ENCODE results near the gene CCL11. TPM values are rescaled to one million over a fixed set of nuclear protein-coding genes. Genes with fewer than 3 reads are reported as not detected.

Gene CCL11
- not detected for total RNA-seq

DNA sequence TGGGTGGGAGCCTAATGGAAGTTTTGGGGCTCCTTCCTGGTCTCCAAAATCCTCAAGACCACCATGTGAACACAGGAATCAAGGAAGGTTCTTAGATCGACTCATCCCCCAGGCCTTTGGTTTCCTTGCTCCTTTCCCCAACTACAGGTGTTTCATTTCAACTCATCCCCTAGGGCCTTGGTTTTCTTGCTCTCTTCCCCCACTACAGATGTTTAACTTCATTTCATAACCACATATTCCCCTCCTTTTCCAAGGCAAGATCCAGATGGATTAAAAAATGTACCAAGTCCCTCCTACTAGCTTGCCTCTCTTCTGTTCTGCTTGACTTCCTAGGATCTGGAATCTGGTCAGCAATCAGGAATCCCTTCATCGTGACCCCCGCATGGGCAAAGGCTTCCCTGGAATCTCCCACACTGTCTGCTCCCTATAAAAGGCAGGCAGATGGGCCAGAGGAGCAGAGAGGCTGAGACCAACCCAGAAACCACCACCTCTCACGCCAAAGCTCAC is at the start of gene CCL11:
TSS of gene CCL11 (plus strand) at position 457 of the 507 bp plus-strand sequence. CDS start 67 bp downstream, outside the sequence.
- intact Hi-C loops (cut with DNase I) = no loop called here
- Histone ChIP-seq H3K9me3 (no peaks in the 10 kb centered on the region), H3K27me3 (no peaks in the 10 kb centered on the region), H3K36me3 (no peaks in the 10 kb centered on the region), H3K4me1 (no peaks in the 10 kb centered on the region), H3K4me3 (replicated peaks in 1 of 3) (no peak within 1 kb of the TSS), H3K27ac (no peak within 1 kb of the TSS)
- TF ChIP-seq, protein P1, sequence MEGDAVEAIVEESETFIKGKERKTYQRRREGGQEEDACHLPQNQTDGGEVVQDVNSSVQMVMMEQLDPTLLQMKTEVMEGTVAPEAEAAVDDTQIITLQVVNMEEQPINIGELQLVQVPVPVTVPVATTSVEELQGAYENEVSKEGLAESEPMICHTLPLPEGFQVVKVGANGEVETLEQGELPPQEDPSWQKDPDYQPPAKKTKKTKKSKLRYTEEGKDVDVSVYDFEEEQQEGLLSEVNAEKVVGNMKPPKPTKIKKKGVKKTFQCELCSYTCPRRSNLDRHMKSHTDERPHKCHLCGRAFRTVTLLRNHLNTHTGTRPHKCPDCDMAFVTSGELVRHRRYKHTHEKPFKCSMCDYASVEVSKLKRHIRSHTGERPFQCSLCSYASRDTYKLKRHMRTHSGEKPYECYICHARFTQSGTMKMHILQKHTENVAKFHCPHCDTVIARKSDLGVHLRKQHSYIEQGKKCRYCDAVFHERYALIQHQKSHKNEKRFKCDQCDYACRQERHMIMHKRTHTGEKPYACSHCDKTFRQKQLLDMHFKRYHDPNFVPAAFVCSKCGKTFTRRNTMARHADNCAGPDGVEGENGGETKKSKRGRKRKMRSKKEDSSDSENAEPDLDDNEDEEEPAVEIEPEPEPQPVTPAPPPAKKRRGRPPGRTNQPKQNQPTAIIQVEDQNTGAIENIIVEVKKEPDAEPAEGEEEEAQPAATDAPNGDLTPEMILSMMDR (IDR thresholded peaks at IDR 0.05) = no peak
- TF ChIP-seq POLR2A (IDR thresholded peaks at IDR 0.05) = no peak
- DNase-seq = no peak
- 78 to 80% methylated on average over 4 of the region's 4 CpGs for WGBS, 2 donors

GRCh38 chr17:34236281-34236892 is 49.2 kb upstream of the CCL11 start:
- TF ChIP-seq, protein P1 (IDR thresholded peaks at IDR 0.05) = no peak
- no peak for TF ChIP-seq POLR2A (IDR thresholded peaks at IDR 0.05)
- H3K27ac ChIP-seq = no peak overlapping the region
- no peaks in the 10 kb centered on the region for H3K27me3 ChIP-seq
- no peaks in the 10 kb centered on the region for H3K9me3 ChIP-seq
- 81 to 91% methylated on average over 6 of the region's 6 CpGs for WGBS, 2 donors
- no peak overlapping the region for H3K4me3 ChIP-seq (replicated peaks in 1 of 3)
- intact Hi-C loops (cut with DNase I) = no loop called here
- no peaks in the 10 kb centered on the region for H3K36me3 ChIP-seq
- no peak for DNase-seq
- H3K4me1 ChIP-seq = peaks cover 10 to 38% of the 10 kb centered on the region in 2 donors

DNA sequence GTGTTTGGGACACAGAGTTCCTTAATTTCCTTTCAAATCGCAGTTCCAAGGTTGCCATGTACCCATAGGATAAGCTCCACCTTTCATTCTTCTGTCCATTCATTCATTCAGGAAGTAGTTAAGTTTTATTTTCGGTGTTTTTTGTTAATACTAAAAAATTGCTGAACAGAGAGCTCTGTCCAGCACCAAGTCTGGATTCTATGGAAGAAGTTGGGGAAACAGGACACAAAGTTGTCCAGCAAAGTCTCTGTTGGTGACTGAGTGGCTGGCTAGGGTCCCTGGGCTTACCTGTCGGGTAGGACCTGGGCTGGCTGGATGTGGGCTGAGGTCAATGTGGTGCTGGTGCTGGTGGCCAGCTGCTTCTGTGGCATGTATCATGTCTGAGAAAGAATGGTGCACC is 48.1 kb upstream of the CCL11 start:
- no peak for TF ChIP-seq POLR2A (IDR thresholded peaks at IDR 0.05)
- TF ChIP-seq, protein P1 (IDR thresholded peaks at IDR 0.05) = no peak
- Histone ChIP-seq H3K9me3 (no peaks in the 10 kb centered on the region), H3K4me1 (peaks cover 10 to 43% of the 10 kb centered on the region in 2 donors), H3K27me3 (no peaks in the 10 kb centered on the region), H3K4me3 (replicated peaks in 1 of 3) (no peak overlapping the region), H3K27ac (no peak overlapping the region), H3K36me3 (no peaks in the 10 kb centered on the region)
- 92 to 93% methylated on average over 3 of the region's 3 CpGs for WGBS, 2 donors
- intact Hi-C loops (cut with DNase I) = no loop called here
- no peak for DNase-seq

DNA sequence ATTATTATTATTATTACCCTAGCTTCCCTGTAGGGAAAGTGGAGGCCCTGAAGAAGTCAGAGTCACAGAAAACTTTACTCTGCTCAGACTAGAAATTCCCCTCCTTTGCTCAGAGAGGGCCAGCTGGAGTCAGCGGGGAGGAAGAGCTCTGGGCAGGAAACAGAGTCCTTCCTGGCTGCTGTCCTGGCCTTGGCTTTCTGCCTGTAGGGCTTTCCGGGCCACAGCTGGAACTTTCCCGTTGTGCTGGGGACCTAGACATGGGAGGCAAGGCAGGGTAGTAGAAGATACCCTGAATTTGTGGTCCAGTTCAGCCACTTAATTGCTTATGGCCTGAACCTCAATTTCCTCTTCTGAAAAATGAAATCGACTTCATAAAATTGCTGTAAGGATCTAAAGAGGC is 44.5 kb upstream of the CCL11 start:
- no peaks in the 10 kb centered on the region for H3K36me3 ChIP-seq
- TF ChIP-seq POLR2A (IDR thresholded peaks at IDR 0.05) = no peak
- TF ChIP-seq, protein P1 (IDR thresholded peaks at IDR 0.05) = no peak
- no peak overlapping the region for H3K4me3 ChIP-seq (replicated peaks in 1 of 3)
- H3K27ac ChIP-seq = peak overlapping the region in 1 of 3 donors; percentile 17
- intact Hi-C loops (cut with DNase I) = no loop called here
- DNase-seq = peak in 1 of 2 donors; percentile 30
- no peaks in the 10 kb centered on the region for H3K9me3 ChIP-seq
- H3K27me3 ChIP-seq = no peaks in the 10 kb centered on the region
- peaks cover 2 to 30% of the 10 kb centered on the region in 2 donors for H3K4me1 ChIP-seq
- WGBS, 2 donors = 14 to 56% methylated on average over 4 of the region's 4 CpGs

GRCh38 chr17:34242587-34243363 is 42.8 kb upstream of the CCL11 start:
- Histone ChIP-seq H3K4me1 (peaks cover 2 to 32% of the 10 kb centered on the region in 2 donors), H3K4me3 (replicated peaks in 1 of 3) (no peak overlapping the region), H3K27me3 (no peaks in the 10 kb centered on the region), H3K27ac (no peak overlapping the region), H3K36me3 (no peaks in the 10 kb centered on the region), H3K9me3 (no peaks in the 10 kb centered on the region)
- TF ChIP-seq, protein P1 (IDR thresholded peaks at IDR 0.05) = no peak
- TF ChIP-seq POLR2A (IDR thresholded peaks at IDR 0.05) = no peak
- intact Hi-C loops (cut with DNase I) = no loop called here
- 75 to 76% methylated on average over 8 of the region's 8 CpGs for WGBS, 2 donors
- DNase-seq = no peak
